ENCODE measurements around the gene RIMBP2. TPM values are rescaled to one million over a fixed set of nuclear protein-coding genes. Genes with fewer than 3 reads are reported as not detected.
"Not testable (repeated sequence)": the region's sequence is repeated elsewhere in the genome, so short reads cannot be mapped to it uniquely, and the experiment has no call there.

The RIMBP2 gene
- total and polyA plus RNA-seq, 5 donors, result 0.05 to 0.28 TPM; not detected in 3

DNA sequence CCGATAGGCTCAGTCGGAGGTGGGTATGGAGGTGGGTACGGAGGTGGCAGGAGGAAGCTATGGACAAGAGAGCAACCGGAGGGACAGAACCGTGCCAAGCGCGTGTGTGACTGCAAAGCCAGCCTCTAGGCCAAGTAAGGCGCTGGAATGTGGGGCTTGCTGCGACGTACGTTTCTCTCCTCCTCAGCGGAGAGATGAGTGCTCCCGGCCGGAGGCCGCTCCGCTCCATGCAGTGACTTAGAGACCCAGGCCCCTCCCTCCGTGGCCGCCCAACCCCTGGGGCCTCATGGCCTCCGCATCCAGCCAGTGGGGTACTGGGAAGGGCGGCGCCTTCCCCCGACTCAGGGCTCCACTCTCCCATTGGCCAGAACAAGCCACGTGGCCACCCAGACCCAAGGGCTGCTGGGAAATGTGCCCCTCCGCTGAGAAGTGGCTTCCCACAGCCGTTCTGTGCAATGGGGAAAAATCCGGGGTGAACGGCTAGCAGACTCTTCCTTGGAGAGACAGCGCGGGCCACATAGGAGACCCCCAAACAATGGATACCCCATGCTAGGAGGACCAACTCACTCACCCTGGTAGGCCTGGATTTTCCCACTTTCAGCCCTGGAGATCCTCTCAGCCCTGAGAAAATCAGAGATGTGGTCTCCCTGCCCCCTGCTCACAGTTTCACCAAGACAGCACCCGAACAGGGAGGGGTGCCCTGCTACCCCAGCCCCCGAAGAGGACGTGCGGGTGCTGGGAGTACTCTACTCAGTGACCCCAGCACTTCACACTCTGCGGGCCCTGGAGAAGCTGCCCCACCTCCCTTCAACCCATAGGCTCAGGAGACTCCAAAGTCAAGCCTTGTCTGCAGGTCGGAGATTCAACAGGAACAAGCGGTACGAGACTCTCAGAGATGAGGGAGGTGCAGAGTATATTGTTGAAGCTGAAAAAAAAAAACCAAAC is 66.7 kb downstream of the RIMBP2 start:
- no peaks in the 10 kb centered on the region for H3K27me3 ChIP-seq (ENCODE audit: control insufficient read depth, insufficient read depth)
- H3K4me3 ChIP-seq (ENCODE audit: low read length), result no peak overlapping the region
- H3K4me1 ChIP-seq (ENCODE audit: control insufficient read depth, insufficient read depth, low read length), result no peaks in the 10 kb centered on the region
- 91% methylated on average over 37 of the region's 37 CpGs for WGBS
- intact Hi-C loops (cut with DNase I), result no loop called here
- DNase-seq (no peak), ATAC-seq (peak in 1 of 2 donors; percentile 14)
- no peak overlapping the region for H3K27ac ChIP-seq (ENCODE audit: low read length)
- no peaks in the 10 kb centered on the region for H3K9me3 ChIP-seq (ENCODE audit: control insufficient read depth, low read length)

- 83% methylated on average over 13 of the region's 13 CpGs for WGBS
- H3K4me3 ChIP-seq (ENCODE audit: low read length), result no peak overlapping the region
- intact Hi-C loops (cut with DNase I), result no loop called here
- H3K4me1 ChIP-seq (ENCODE audit: control insufficient read depth, insufficient read depth, low read length), result no peaks in the 10 kb centered on the region
- DNase-seq (no peak), ATAC-seq (no peak)
- no peaks in the 10 kb centered on the region for H3K27me3 ChIP-seq (ENCODE audit: control insufficient read depth, insufficient read depth)
- H3K9me3 ChIP-seq (ENCODE audit: control insufficient read depth, low read length), result no peaks in the 10 kb centered on the region
- H3K27ac ChIP-seq (ENCODE audit: low read length), result no peak overlapping the region
Observed at GRCh38 chr12:130647814-130648213, 68.3 kb downstream of the RIMBP2 start.

- no peak overlapping the region for H3K27ac ChIP-seq (ENCODE audit: low read length)
- ATAC-seq, result no peak
- WGBS, result 82% methylated on average over 16 of the region's 16 CpGs
- intact Hi-C loops (cut with DNase I), result no loop called here
- no peak for DNase-seq
- no peaks in the 10 kb centered on the region for H3K27me3 ChIP-seq (ENCODE audit: control insufficient read depth, insufficient read depth)
- H3K9me3 ChIP-seq (ENCODE audit: control insufficient read depth, low read length), result no peaks in the 10 kb centered on the region
- no peaks in the 10 kb centered on the region for H3K4me1 ChIP-seq (ENCODE audit: control insufficient read depth, insufficient read depth, low read length)
- H3K4me3 ChIP-seq (ENCODE audit: low read length), result no peak overlapping the region
Observed at GRCh38 chr12:130646716-130647370, 69.3 kb downstream of the RIMBP2 start.

DNA sequence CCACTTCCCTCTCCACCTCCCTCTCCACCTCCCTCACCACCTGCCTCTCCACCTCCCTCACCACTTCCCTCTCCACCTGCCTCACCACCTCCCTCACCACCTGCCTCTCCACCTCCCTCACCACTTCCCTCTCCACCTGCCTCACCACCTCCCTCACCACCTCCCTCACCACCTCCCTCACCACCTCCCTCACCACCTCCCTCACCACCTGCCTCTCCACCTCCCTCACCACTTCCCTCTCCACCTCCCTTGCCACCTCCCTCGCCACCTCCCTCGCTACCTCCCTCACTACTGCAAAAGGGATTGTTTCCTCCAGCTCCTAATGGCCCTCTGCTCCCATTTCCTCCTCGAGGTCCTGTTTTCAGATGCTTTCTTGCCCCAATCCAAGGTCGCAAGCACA is 69.9 kb downstream of the RIMBP2 start:
- intact Hi-C loops (cut with DNase I); H3K4me3 ChIP-seq (ENCODE audit: low read length); H3K9me3 ChIP-seq (ENCODE audit: control insufficient read depth, low read length); H3K27me3 ChIP-seq (ENCODE audit: control insufficient read depth, insufficient read depth); H3K27ac ChIP-seq (ENCODE audit: low read length); ATAC-seq; DNase-seq; H3K4me1 ChIP-seq (ENCODE audit: control insufficient read depth, insufficient read depth, low read length): not testable (repeated sequence)
- 75% methylated on average over 4 of the region's 4 CpGs for WGBS

DNA sequence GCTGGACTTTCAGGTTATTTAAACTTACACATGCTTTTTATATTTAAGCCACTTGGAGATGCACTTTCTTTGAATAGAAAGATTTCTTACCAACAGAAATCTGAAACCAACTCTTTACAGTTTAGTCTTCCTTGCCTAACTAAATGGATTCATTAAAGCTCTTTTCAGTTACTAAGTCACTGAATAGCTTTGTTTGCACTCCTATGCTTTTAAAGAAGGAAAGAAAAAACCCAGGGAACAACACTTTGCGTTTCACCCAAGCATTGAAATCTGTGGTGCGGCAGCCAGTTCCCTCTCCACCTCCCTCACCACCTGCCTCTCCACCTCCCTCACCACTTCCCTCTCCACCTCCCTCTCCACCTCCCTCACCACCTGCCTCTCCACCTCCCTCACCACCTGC is 70.3 kb downstream of the RIMBP2 start:
- intact Hi-C loops (cut with DNase I), result no loop called here
- Histone ChIP-seq H3K4me3 (ENCODE audit: low read length) (no peak overlapping the region), H3K9me3 (ENCODE audit: control insufficient read depth, low read length) (no peaks in the 10 kb centered on the region), H3K27me3 (ENCODE audit: control insufficient read depth, insufficient read depth) (no peaks in the 10 kb centered on the region), H3K4me1 (ENCODE audit: control insufficient read depth, insufficient read depth, low read length) (no peaks in the 10 kb centered on the region), H3K27ac (ENCODE audit: low read length) (no peak overlapping the region)
- DNase-seq (no peak), ATAC-seq (no peak)
- 75% methylated on average over 2 of the region's 2 CpGs for WGBS

GRCh38 chr12:130644566-130644965 is 71.5 kb downstream of the RIMBP2 start:
- no peak for DNase-seq
- Histone ChIP-seq H3K27ac (ENCODE audit: low read length) (no peak overlapping the region), H3K9me3 (ENCODE audit: control insufficient read depth, low read length) (no peaks in the 10 kb centered on the region), H3K4me1 (ENCODE audit: control insufficient read depth, insufficient read depth, low read length) (no peaks in the 10 kb centered on the region), H3K4me3 (ENCODE audit: low read length) (no peak overlapping the region), H3K27me3 (ENCODE audit: control insufficient read depth, insufficient read depth) (no peaks in the 10 kb centered on the region)
- ATAC-seq, result no peak
- intact Hi-C loops (cut with DNase I), result no loop called here
- WGBS, result 86% methylated on average over 13 of the region's 13 CpGs

DNA sequence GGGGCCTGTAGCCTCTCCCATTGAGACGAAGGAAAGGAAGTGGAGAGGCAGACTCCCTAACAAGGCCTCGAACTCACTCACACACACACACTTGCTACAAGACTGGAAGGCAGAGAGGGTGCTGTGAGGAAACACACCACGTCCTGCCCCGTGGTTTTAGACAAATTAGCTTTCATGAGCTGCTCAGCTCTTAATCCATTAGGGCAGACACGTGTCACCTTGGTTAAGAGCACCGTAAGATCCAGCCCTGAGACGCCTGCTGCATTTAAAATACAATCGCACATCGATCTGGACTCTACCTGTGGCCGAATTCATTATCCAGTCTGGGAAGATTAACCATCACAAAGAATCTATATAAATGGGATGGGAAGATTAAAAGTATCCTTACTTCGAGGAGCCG is 72.0 kb downstream of the RIMBP2 start:
- DNase-seq (no peak), ATAC-seq (no peak)
- no peak overlapping the region for H3K27ac ChIP-seq (ENCODE audit: low read length)
- no peak overlapping the region for H3K4me3 ChIP-seq (ENCODE audit: low read length)
- H3K27me3 ChIP-seq (ENCODE audit: control insufficient read depth, insufficient read depth), result no peaks in the 10 kb centered on the region
- no peaks in the 10 kb centered on the region for H3K4me1 ChIP-seq (ENCODE audit: control insufficient read depth, insufficient read depth, low read length)
- H3K9me3 ChIP-seq (ENCODE audit: control insufficient read depth, low read length), result no peaks in the 10 kb centered on the region
- intact Hi-C loops (cut with DNase I), result no loop called here
- WGBS, result 83% methylated on average over 12 of the region's 12 CpGs

DNA sequence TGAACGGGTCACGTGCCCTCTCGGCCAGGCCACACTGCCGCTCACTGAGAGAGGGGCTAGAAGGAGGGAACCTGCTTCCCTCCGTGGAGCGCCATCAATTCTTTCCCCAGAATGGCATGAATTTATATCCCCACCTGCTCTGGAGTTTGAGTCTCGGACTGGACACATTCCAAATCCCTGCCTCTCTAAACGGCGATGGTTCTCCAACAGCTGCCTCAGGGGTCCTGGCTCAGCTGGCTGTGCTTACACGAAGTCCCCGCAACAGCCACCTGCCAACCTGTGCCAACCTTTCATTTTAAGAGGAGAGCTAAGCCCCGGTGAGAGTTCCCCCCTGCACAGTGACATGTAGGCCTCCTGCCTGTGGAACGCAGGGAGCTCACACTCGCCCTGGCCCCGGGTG is 73.2 kb downstream of the RIMBP2 start:
- intact Hi-C loops (cut with DNase I), result no loop called here
- Histone ChIP-seq H3K9me3 (ENCODE audit: control insufficient read depth, low read length) (no peaks in the 10 kb centered on the region), H3K4me3 (ENCODE audit: low read length) (no peak overlapping the region), H3K27ac (ENCODE audit: low read length) (no peak overlapping the region), H3K27me3 (ENCODE audit: control insufficient read depth, insufficient read depth) (no peaks in the 10 kb centered on the region), H3K4me1 (ENCODE audit: control insufficient read depth, insufficient read depth, low read length) (no peaks in the 10 kb centered on the region)
- DNase-seq (no peak), ATAC-seq (no peak)
- WGBS, result 88% methylated on average over 15 of the region's 15 CpGs

- no peaks in the 10 kb centered on the region for H3K9me3 ChIP-seq (ENCODE audit: control insufficient read depth, low read length)
- intact Hi-C loops (cut with DNase I), result no loop called here
- DNase-seq (no peak), ATAC-seq (no peak)
- H3K4me3 ChIP-seq (ENCODE audit: low read length), result no peak overlapping the region
- no peaks in the 10 kb centered on the region for H3K4me1 ChIP-seq (ENCODE audit: control insufficient read depth, insufficient read depth, low read length)
- no peak overlapping the region for H3K27ac ChIP-seq (ENCODE audit: low read length)
- no peaks in the 10 kb centered on the region for H3K27me3 ChIP-seq (ENCODE audit: control insufficient read depth, insufficient read depth)
- WGBS, result 84% methylated on average over 14 of the region's 14 CpGs
Observed at GRCh38 chr12:130641533-130642184, 74.4 kb downstream of the RIMBP2 start.

DNA sequence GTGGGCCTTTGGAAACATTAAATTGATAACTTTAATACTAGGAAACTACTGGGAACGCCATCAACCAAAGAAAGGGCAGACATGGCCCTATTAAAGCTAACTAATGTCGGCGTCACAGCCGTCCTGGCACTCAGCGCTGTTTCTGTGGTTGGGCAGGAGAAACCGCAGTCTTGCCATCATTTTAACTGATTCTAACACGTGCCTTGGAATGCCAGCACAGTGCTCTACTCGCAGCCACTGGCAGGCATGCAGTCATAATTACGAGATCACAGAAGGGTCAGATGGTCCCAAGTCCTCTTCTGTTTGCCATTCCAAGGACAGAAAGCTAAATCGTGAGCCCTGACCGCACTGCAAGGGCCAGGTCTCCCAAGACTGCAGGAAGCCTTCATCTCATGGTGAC is 75.2 kb downstream of the RIMBP2 start:
- ATAC-seq, result no peak
- no peak for DNase-seq
- no peaks in the 10 kb centered on the region for H3K9me3 ChIP-seq (ENCODE audit: control insufficient read depth, low read length)
- WGBS, result 83% methylated on average over 11 of the region's 11 CpGs
- no peak overlapping the region for H3K4me3 ChIP-seq (ENCODE audit: low read length)
- no peaks in the 10 kb centered on the region for H3K4me1 ChIP-seq (ENCODE audit: control insufficient read depth, insufficient read depth, low read length)
- intact Hi-C loops (cut with DNase I), result no loop called here
- no peaks in the 10 kb centered on the region for H3K27me3 ChIP-seq (ENCODE audit: control insufficient read depth, insufficient read depth)
- H3K27ac ChIP-seq (ENCODE audit: low read length), result no peak overlapping the region

DNA sequence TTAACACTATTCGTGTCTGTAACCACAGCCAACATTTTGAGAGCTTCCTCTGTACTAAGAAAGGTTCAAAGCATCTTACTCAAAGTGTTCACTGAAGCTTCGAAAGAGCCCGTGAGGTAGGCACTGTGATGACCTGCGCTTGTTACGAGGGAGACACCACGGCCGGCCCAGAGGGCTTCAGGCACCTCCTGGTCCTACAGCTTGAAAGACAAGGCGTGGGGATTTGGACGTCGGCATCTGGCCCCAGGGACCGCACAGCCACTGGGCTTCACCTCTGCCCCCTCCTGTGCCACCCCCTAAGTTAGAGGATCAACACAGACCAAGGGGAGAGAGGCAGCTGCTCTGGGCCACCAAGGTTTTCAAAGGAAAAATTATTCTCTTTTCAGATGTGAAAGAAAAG is 75.6 kb downstream of the RIMBP2 start:
- intact Hi-C loops (cut with DNase I), result no loop called here
- Histone ChIP-seq H3K27me3 (ENCODE audit: control insufficient read depth, insufficient read depth) (no peaks in the 10 kb centered on the region), H3K4me3 (ENCODE audit: low read length) (no peak overlapping the region), H3K9me3 (ENCODE audit: control insufficient read depth, low read length) (no peaks in the 10 kb centered on the region), H3K27ac (ENCODE audit: low read length) (no peak overlapping the region), H3K4me1 (ENCODE audit: control insufficient read depth, insufficient read depth, low read length) (no peaks in the 10 kb centered on the region)
- WGBS, result 80% methylated on average over 11 of the region's 11 CpGs
- DNase-seq (no peak), ATAC-seq (no peak)
